Central memory CD8-positive, alpha-beta T cell (primary cell): Measurements from ENCODE around the gene SDHA.
"Not testable (repeated sequence)": the region's sequence is repeated elsewhere in the genome, so short reads cannot be mapped to it uniquely, and the experiment has no call there.

Source experiments
- ATAC-seq: fragments of 150-1000 bp; cut with Tn5 transposase; replicated peaks from 2 replicates; pipeline ENCODE4 v1.10.0; 2022; ENCODE audit warnings: mild to moderate bottlenecking, moderate FRiP score, moderate number of reproducible peaks; ENCODE audit not compliant: poor library complexity, severe bottlenecking; ENCODE audit errors: extremely low read depth
- DNase-seq, 2 donors: peaks; one replicate each; pipeline ENCODE4 v3.0.0; 2021; ENCODE audit warnings: low spot score in 2 of 2
- H3K27ac Mint-ChIP-seq: one replicate; pipeline ENCODE4 v1.8.0; 2022; ENCODE audit warnings: low read depth, mild to moderate bottlenecking, moderate library complexity, mixed read lengths
- H3K27me3 Mint-ChIP-seq: one replicate; pipeline ENCODE4 v1.8.0; 2022; ENCODE audit warnings: mixed read lengths
- H3K36me3 Mint-ChIP-seq: one replicate; pipeline ENCODE4 v1.8.0; 2022; ENCODE audit warnings: mild to moderate bottlenecking, moderate library complexity, mixed read lengths; ENCODE audit not compliant: insufficient read depth
- H3K4me1 Mint-ChIP-seq: one replicate; pipeline ENCODE4 v1.8.0; 2022; ENCODE audit warnings: mixed read lengths
- H3K4me3 Mint-ChIP-seq: one replicate; pipeline ENCODE4 v1.8.0; 2022; ENCODE audit warnings: mild to moderate bottlenecking, moderate library complexity, mixed read lengths
- H3K9me3 Mint-ChIP-seq: one replicate; pipeline ENCODE4 v1.8.0; 2022; ENCODE audit warnings: mixed read lengths

The SDHA gene

GRCh38 chr5:204966-205670 is 13.0 kb upstream of the SDHA start:
- H3K9me3 Mint-ChIP-seq = no peaks in the 10 kb centered on the region
- peaks cover 38% of the 10 kb centered on the region for H3K4me1 Mint-ChIP-seq
- H3K27ac Mint-ChIP-seq = no peak overlapping the region
- H3K4me3 Mint-ChIP-seq = no peak overlapping the region
- H3K27me3 Mint-ChIP-seq = no peaks in the 10 kb centered on the region
- ATAC-seq = no peak
- peaks cover 17% of the 10 kb centered on the region for H3K36me3 Mint-ChIP-seq
- no peak for DNase-seq

GRCh38 chr5:206406-206805 is 11.7 kb upstream of the SDHA start:
- Mint-ChIP-seq H3K4me3 (no peak overlapping the region), H3K36me3 (peaks cover 17% of the 10 kb centered on the region), H3K4me1 (peaks cover 39% of the 10 kb centered on the region), H3K27me3 (no peaks in the 10 kb centered on the region), H3K9me3 (no peaks in the 10 kb centered on the region), H3K27ac (no peak overlapping the region)
- no peak for DNase-seq
- ATAC-seq = no peak

GRCh38 chr5:206927-207536 is 11.1 kb upstream of the SDHA start:
- Mint-ChIP-seq H3K36me3 (peaks cover 17% of the 10 kb centered on the region), H3K27me3 (no peaks in the 10 kb centered on the region), H3K27ac (no peak overlapping the region), H3K4me3 (no peak overlapping the region), H3K4me1 (peaks cover 32% of the 10 kb centered on the region), H3K9me3 (no peaks in the 10 kb centered on the region)
- ATAC-seq (no peak), DNase-seq (no peak)

DNA sequence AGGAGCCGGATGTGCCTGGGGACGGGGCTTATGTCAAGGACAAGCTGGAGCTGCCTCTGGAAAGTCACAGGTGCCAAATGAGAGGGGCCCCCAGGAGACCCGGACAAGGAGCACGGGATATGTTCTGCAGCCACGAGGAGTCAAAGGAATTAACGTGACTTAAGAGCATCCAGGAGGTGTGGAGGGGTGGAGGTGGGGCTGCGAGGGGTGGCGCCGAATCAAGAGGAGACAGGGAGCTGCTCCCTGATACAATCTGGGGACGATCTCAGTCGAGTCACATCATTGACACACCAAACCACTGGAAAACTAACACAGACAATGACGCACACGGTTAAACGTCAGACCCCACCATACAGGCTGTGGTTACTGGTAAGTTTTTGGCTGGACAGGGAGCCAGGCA is 10.5 kb upstream of the SDHA start:
- DNase-seq = no peak
- ATAC-seq = no peak
- Mint-ChIP-seq H3K4me3 (no peak overlapping the region), H3K36me3 (peaks cover 17% of the 10 kb centered on the region), H3K9me3 (no peaks in the 10 kb centered on the region), H3K27me3 (no peaks in the 10 kb centered on the region), H3K4me1 (peaks cover 32% of the 10 kb centered on the region), H3K27ac (no peak overlapping the region)

- Mint-ChIP-seq H3K4me1 (peaks cover 32% of the 10 kb centered on the region), H3K27ac (no peak overlapping the region), H3K36me3 (peaks cover 17% of the 10 kb centered on the region)
Measured at GRCh38 chr5:208449-209114, 9.5 kb upstream of the SDHA start.

DNA sequence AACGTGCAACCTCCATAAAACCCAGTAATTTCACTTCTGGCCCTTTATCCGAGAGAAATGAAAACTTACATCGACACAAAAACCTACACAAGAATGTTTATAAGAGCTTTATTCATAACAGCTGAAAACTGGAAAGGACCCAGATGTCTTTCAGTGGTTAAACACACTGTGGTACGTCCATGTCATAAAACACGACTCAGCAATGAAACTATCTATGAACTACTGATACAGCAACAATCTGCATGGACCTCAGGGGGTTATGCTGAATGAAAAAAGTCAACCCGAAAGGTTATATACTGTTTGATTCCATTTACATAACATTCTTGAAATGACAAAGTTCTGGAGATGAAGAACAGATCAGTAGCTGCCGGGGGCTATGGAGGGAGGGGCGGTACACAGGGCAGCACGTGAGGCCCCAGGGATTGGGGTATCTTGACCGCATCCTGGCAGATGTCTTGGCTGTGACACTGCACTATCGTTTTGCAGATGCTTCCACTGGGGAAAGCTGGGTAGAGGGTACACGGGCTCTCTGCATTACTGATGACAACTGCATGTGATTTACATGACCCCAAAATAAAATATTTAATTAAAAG is 4.2 kb upstream of the SDHA start:
- no peak for DNase-seq
- Mint-ChIP-seq H3K27ac (no peak overlapping the region), H3K36me3 (peaks cover 20% of the 10 kb centered on the region), H3K4me3 (no peak overlapping the region), H3K27me3 (no peaks in the 10 kb centered on the region), H3K9me3 (no peaks in the 10 kb centered on the region), H3K4me1 (peaks cover 43% of the 10 kb centered on the region)
- no peak for ATAC-seq

More at GRCh38 chr5:208449-209114, 9.5 kb upstream of the SDHA start:
- H3K27me3 Mint-ChIP-seq = no peaks in the 10 kb centered on the region
- ATAC-seq (no peak), DNase-seq (no peak)
- H3K4me3 Mint-ChIP-seq = no peak overlapping the region
- no peaks in the 10 kb centered on the region for H3K9me3 Mint-ChIP-seq

- H3K4me1 Mint-ChIP-seq = peaks cover 40% of the 10 kb centered on the region
- H3K36me3 Mint-ChIP-seq = peaks cover 26% of the 10 kb centered on the region
- H3K27me3 Mint-ChIP-seq, ATAC-seq, H3K9me3 Mint-ChIP-seq, DNase-seq, H3K27ac Mint-ChIP-seq: not testable (repeated sequence)
- H3K4me3 Mint-ChIP-seq = peak overlapping the region; percentile 29
Measured at GRCh38 chr5:215256-215655, 2.9 kb upstream of the SDHA start.

- H3K27me3 Mint-ChIP-seq, H3K4me3 Mint-ChIP-seq, ATAC-seq, DNase-seq, H3K9me3 Mint-ChIP-seq: not testable (repeated sequence)
- H3K27ac Mint-ChIP-seq = peak overlapping the region; percentile 44
- peaks cover 28% of the 10 kb centered on the region for H3K36me3 Mint-ChIP-seq
- H3K4me1 Mint-ChIP-seq = peaks cover 45% of the 10 kb centered on the region
Measured at GRCh38 chr5:216076-216475, 2.0 kb upstream of the SDHA start.

DNA sequence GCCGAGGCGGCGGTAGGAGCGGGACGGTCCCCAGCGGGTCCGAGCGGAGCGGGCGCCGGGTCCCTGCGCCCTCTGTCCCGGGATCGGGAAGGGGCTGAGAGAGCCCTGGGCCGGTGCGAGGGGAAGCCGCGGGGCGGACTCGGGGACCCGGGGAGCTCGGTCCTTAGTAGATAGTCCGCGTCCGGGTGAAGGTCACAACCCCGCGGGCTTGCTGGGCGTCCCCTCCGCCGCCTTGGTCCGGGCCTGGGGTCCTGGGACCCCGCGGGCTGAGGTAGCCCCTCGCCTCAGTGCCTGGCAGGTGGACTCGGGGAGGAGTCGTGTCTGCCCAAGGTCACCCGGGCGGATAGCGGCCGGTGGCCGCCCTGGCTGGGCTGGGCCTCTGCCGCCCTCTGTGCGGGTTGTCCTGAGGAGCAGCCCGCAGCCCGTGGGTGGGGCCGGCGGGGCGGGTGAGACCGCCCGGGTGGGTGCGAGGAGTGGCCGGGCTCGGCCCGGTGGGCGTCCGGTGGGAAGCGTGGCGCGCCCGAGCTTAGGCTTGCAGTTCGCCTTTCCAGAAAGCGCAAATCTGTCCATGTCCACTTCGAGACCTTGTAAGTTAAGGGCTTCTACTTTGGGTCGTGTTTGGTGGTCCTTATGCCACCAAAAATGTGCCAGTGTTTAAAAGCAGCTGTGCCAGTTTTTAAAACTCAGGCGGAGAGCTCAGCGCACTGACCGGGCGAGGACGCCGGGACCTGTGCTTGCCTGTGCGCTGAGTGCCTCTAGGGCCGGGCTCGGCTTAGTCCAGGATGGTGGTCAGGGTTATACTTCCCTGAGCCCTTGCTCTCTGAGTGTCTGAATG is 554 bp downstream of the SDHA start:
- peak overlapping the region; percentile 91 for H3K27ac Mint-ChIP-seq
- ATAC-seq (peak; percentile 7), DNase-seq (no peak)
- no peaks in the 10 kb centered on the region for H3K9me3 Mint-ChIP-seq
- H3K4me3 Mint-ChIP-seq = peak overlapping the region; percentile 92
- peaks cover 67% of the 10 kb centered on the region for H3K4me1 Mint-ChIP-seq
- H3K27me3 Mint-ChIP-seq = no peaks in the 10 kb centered on the region
- peaks cover 29% of the 10 kb centered on the region for H3K36me3 Mint-ChIP-seq

DNA sequence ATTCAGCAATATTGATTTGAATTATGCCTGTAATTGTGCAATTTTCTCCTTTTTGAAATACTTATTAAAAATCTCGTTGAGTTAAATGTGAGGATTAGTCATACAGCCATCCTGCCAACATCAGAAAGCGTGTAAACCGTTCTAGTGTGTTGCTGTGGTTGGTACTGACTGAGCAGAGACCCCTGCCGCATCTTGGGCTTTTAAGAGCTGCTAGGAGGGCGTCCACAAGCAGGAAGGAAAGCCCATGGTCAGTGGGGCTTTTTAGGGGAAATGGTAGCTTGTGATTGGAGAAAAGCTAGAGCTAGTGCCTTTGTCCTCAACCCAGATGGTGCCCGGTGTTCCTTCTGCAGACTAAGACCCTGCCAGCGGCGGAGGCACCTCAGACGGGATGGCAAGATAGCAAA is 1.3 kb downstream of the SDHA start:
- Mint-ChIP-seq H3K27me3 (no peaks in the 10 kb centered on the region), H3K4me1 (peaks cover 66% of the 10 kb centered on the region), H3K9me3 (no peaks in the 10 kb centered on the region), H3K36me3 (peaks cover 30% of the 10 kb centered on the region), H3K4me3 (peak overlapping the region; percentile 92), H3K27ac (peak overlapping the region; percentile 91)
- DNase-seq (no peak), ATAC-seq (peak; percentile 18)

- ATAC-seq (peak; percentile 37), DNase-seq (no peak)
- Mint-ChIP-seq H3K36me3 (peaks cover 35% of the 10 kb centered on the region), H3K4me1 (peaks cover 66% of the 10 kb centered on the region), H3K27ac (peak overlapping the region; percentile 91), H3K9me3 (no peaks in the 10 kb centered on the region), H3K4me3 (peak overlapping the region; percentile 92), H3K27me3 (no peaks in the 10 kb centered on the region)
Measured at GRCh38 chr5:219991-220390, 1.9 kb downstream of the SDHA start.
